IMR-90 (cell line): Measurements from ENCODE around the gene FAT2. TPM values are rescaled to one million over a fixed set of nuclear protein-coding genes. Genes with fewer than 3 reads are reported as not detected.

Experiments used
- ATAC-seq: fragments of 200-7000 bp; cut with Tn5 transposase; 2 replicates; pipeline ENCODE4 v1.9.1; 2020; ENCODE audit warnings: low read depth, mild to moderate bottlenecking, moderate library complexity
- BruUV-seq: library from RNA; stranded (reverse); fragments of 400-500 nt; replicated peaks from 2 replicates; lab custom pipeline; 2021; lab: Mats Ljungman, UMichigan
- CTCF ChIA-PET: fragments of 300-600 bp; formaldehyde crosslinking; extraction: SDS; loops from one replicate; lab custom pipeline; 2021; ENCODE audit warnings: antibody characterized with exemption; lab: Yijun Ruan, JAX
- POLR2A ChIA-PET: fragments of 300-600 bp; sonication (Branson Sonifier 250); formaldehyde crosslinking; loops from one replicate; lab custom pipeline; 2022; ENCODE audit warnings: antibody characterized with exemption; ENCODE audit not compliant: unreplicated experiment; lab: Charles Lee
- DNase-seq: peaks from one replicate; pipeline ENCODE4 v3.0.0; 2013
- H2AFZ ChIP-seq: replicated peaks from 2 replicates; pipeline ENCODE3; 2013; ENCODE audit warnings: low read length, mild to moderate bottlenecking; ENCODE audit not compliant: poor library complexity
- H2AK5ac ChIP-seq: 2 replicates; pipeline ENCODE4 v1.6.1; 2013; ENCODE audit warnings: low read depth, low read length, inconsistent platforms
- H2AK9ac ChIP-seq: replicated peaks from 2 replicates; pipeline ENCODE3; 2013; ENCODE audit warnings: mild to moderate bottlenecking, low read depth, low read length, moderate library complexity; ENCODE audit not compliant: poor library complexity
- H2BK120ac ChIP-seq: 2 replicates; pipeline ENCODE4 v1.6.1; 2013; ENCODE audit warnings: low read depth, low read length, inconsistent platforms
- H2BK15ac ChIP-seq: 3 replicates; pipeline ENCODE4 v1.6.1; 2013; ENCODE audit warnings: low read depth, low read length, inconsistent platforms
- H2BK20ac ChIP-seq: 2 replicates; pipeline ENCODE4 v1.6.1; 2013; ENCODE audit warnings: low read depth, mild to moderate bottlenecking, inconsistent platforms, low read length, moderate library complexity
- H2BK5ac ChIP-seq: 2 replicates; pipeline ENCODE4 v1.6.1; 2013; ENCODE audit warnings: mild to moderate bottlenecking, low read depth, low read length, inconsistent platforms; ENCODE audit not compliant: poor library complexity, severe bottlenecking
- H3K14ac ChIP-seq: replicated peaks from 2 replicates; pipeline ENCODE4 v1.6.1; 2013; ENCODE audit warnings: low read depth, low read length, inconsistent platforms
- H3K18ac ChIP-seq: 2 replicates; pipeline ENCODE4 v1.6.1; 2013; ENCODE audit warnings: low read depth, low read length, control low read depth
- H3K23ac ChIP-seq: 2 replicates; pipeline ENCODE4 v1.6.1; 2013; ENCODE audit warnings: low read depth, low read length, inconsistent platforms
- H3K27ac ChIP-seq: 2 replicates; pipeline ENCODE4 v1.5.1; 2013; ENCODE audit warnings: mild to moderate bottlenecking, control low read depth, low read length; ENCODE audit not compliant: insufficient read depth
- H3K27me3 ChIP-seq: 2 replicates; pipeline ENCODE4 v1.6.1; 2013; ENCODE audit warnings: low read length; ENCODE audit not compliant: control insufficient read depth, insufficient read depth
- H3K36me3 ChIP-seq: 2 replicates; pipeline ENCODE4 v1.6.1; 2013; ENCODE audit warnings: low read length, mixed read lengths; ENCODE audit not compliant: control insufficient read depth, insufficient read depth
- H3K4ac ChIP-seq: 2 replicates; pipeline ENCODE4 v1.6.1; 2013; ENCODE audit warnings: low read depth, low read length, inconsistent platforms
- H3K4me1 ChIP-seq: 2 replicates; pipeline ENCODE4 v1.6.1; 2013; ENCODE audit warnings: low read length, mixed read lengths; ENCODE audit not compliant: control insufficient read depth, insufficient read depth
- H3K4me2 ChIP-seq: 2 replicates; pipeline ENCODE4 v1.6.1; 2013; ENCODE audit warnings: low read depth, mild to moderate bottlenecking, control low read depth, low read length, moderate library complexity
- H3K4me3 ChIP-seq: 2 replicates; pipeline ENCODE4 v1.5.1; 2013; ENCODE audit warnings: low read depth, mild to moderate bottlenecking, control low read depth, low read length, moderate library complexity; ENCODE audit not compliant: insufficient read depth
- H3K56ac ChIP-seq: 2 replicates; pipeline ENCODE4 v1.6.1; 2013; ENCODE audit warnings: low read length, inconsistent platforms; ENCODE audit not compliant: insufficient read depth; ENCODE audit errors: extremely low read depth
- H3K79me1 ChIP-seq, 2 experiments: 2 replicates each; pipeline ENCODE4 v1.6.1; 2013; ENCODE audit warnings: low read length in 2 of 2, inconsistent platforms in 1 of 2, low read depth in 1 of 2
- H3K9ac ChIP-seq: 2 replicates; pipeline ENCODE4 v1.6.1; 2013; ENCODE audit warnings: low read depth, low read length, control low read depth
- H3K9me1 ChIP-seq: 2 replicates; pipeline ENCODE4 v1.6.1; 2013; ENCODE audit warnings: low read length, inconsistent platforms; ENCODE audit not compliant: insufficient read depth
- H3K9me3 ChIP-seq: 2 replicates; pipeline ENCODE4 v1.6.1; 2013; ENCODE audit warnings: low read length; ENCODE audit not compliant: control insufficient read depth, insufficient read depth
- H4K20me1 ChIP-seq: 2 replicates; pipeline ENCODE4 v1.6.1; 2013; ENCODE audit warnings: low read length, inconsistent platforms; ENCODE audit not compliant: insufficient read depth
- H4K5ac ChIP-seq: 2 replicates; pipeline ENCODE4 v1.6.1; 2013; ENCODE audit warnings: mild to moderate bottlenecking, low read depth, low read length, control low read depth
- H4K8ac ChIP-seq, 2 experiments: 2 replicates each; pipeline ENCODE4 v1.6.1; 2013; ENCODE audit warnings: low read depth in 2 of 2, low read length in 2 of 2, control low read depth in 1 of 2, inconsistent platforms in 1 of 2
- H4K91ac ChIP-seq: 2 replicates; pipeline ENCODE4 v1.6.1; 2013; ENCODE audit warnings: low read depth, low read length, inconsistent platforms; ENCODE audit not compliant: insufficient read depth
- BHLHE40 ChIP-seq: fragments of 150-350 bp; IDR thresholded peaks from 2 replicates; pipeline ENCODE4 v1.6.1; 2016; ENCODE audit warnings: mild to moderate bottlenecking, low read depth, low read length
- CEBPB ChIP-seq: IDR thresholded peaks from 2 replicates; pipeline ENCODE4 v1.6.1; 2012; ENCODE audit warnings: low read depth, low read length, improper control_type of control experiment
- CHD1 ChIP-seq: IDR thresholded peaks from 2 replicates; pipeline ENCODE4 v1.6.1; 2012; ENCODE audit warnings: low read depth, low read length, improper control_type of control experiment
- FOS ChIP-seq: fragments of 150-350 bp; IDR thresholded peaks from 2 replicates; pipeline ENCODE4 v1.6.1; 2016; ENCODE audit warnings: low read depth, low read length
- MAFK ChIP-seq: IDR thresholded peaks from 2 replicates; pipeline ENCODE4 v1.6.1; 2012; ENCODE audit warnings: low read depth, low read length, improper control_type of control experiment
- MAZ ChIP-seq: IDR thresholded peaks from 2 replicates; pipeline ENCODE4 v1.6.1; 2012; ENCODE audit warnings: low read depth, mild to moderate bottlenecking, low read length, improper control_type of control experiment, moderate library complexity, borderline replicate concordance
- MXI1 ChIP-seq: IDR thresholded peaks from 2 replicates; pipeline ENCODE4 v1.6.1; 2012; ENCODE audit warnings: low read depth, mild to moderate bottlenecking, low read length, moderate library complexity, borderline replicate concordance
- NFE2L2 ChIP-seq: fragments of 150-350 bp; IDR thresholded peaks from 2 replicates; pipeline ENCODE4 v1.6.1; 2016; ENCODE audit warnings: low read depth, mild to moderate bottlenecking, low read length
- POLR2A ChIP-seq: IDR thresholded peaks from 2 replicates; pipeline ENCODE4 v1.6.1; 2012; ENCODE audit warnings: mild to moderate bottlenecking, low read depth, low read length
- RAD21 ChIP-seq: IDR thresholded peaks from 2 replicates; pipeline ENCODE4 v1.6.1; 2012; ENCODE audit warnings: low read length, improper control_type of control experiment
- RCOR1 ChIP-seq: IDR thresholded peaks from 2 replicates; pipeline ENCODE4 v1.6.1; 2012; ENCODE audit warnings: mild to moderate bottlenecking, low read length, improper control_type of control experiment; ENCODE audit not compliant: insufficient replicate concordance
- RFX5 ChIP-seq: IDR thresholded peaks from 2 replicates; pipeline ENCODE4 v1.8.0; 2012; ENCODE audit warnings: low read depth, mild to moderate bottlenecking, low read length, moderate library complexity
- SMC3 ChIP-seq: fragments of 150-350 bp; IDR thresholded peaks from 2 replicates; pipeline ENCODE4 v1.6.1; 2016; ENCODE audit warnings: low read depth, mild to moderate bottlenecking, antibody characterized with exemption, low read length, moderate library complexity
- USF2 ChIP-seq: fragments of 150-350 bp; IDR thresholded peaks from 2 replicates; pipeline ENCODE4 v1.6.1; 2017; ENCODE audit warnings: mild to moderate bottlenecking, antibody characterized with exemption, low read length, low read depth
- WGBS, 2 experiments: methylation state at CpG; one replicate each; pipeline versions ENCODE4 v1.1.5 to v1.1.7; 2013; ENCODE audit warnings: missing lambda C conversion rate in 2 of 2; ENCODE audit not compliant: insufficient read length in 1 of 2; ENCODE audit errors: extremely low coverage in 2 of 2; 5-methylcytosine and 5-hydroxymethylcytosine counted together
- dilution Hi-C: fragments of 300-500 bp; cut with HindIII; formaldehyde crosslinking; loops from one replicate; pipeline ENCODE4 v1.14.3; 2018; ENCODE audit warnings: low sequenced_read_pairs; ENCODE audit not compliant: unreplicated experiment
- in situ Hi-C: fragments of 300-500 bp; cut with MboI; formaldehyde crosslinking; loops from 3 replicates; pipeline ENCODE4 v1.14.3; 2019; ENCODE audit warnings: low sequenced_read_pairs, inconsistent platforms, mixed read lengths
- intact Hi-C: fragments of 100-400 bp; cut with micrococcal nuclease; formaldehyde crosslinking; loops from 2 replicates; pipeline ENCODE4 v1.10.0; 2022
- polyA plus RNA-seq, 3 experiments: library from polyadenylated mRNA; depleted of rRNA; stranded (reverse); fragments of >200 nt; gene quantifications; 2 replicates each; pipeline ENCODE4 v1.2.3, GENCODE V29; 2012; ENCODE audit warnings: low replicate concordance in 1 of 3
- total RNA-seq: library from RNA; depleted of rRNA; stranded (reverse); fragments of >200 nt; gene quantifications from 2 replicates; pipeline ENCODE4 v1.2.3, GENCODE V29; 2012
- TF ChIP-seq, protein P1 (sequence below): conservative IDR thresholded peaks from 2 replicates; pipeline ENCODE4 v1.5.1; 2012; ENCODE audit warnings: mild to moderate bottlenecking, low read depth, low read length, improper control_type of control experiment
- TF ChIP-seq, protein P2 (sequence below): fragments of 150-350 bp; IDR thresholded peaks from 2 replicates; pipeline ENCODE4 v1.6.1; 2016; ENCODE audit warnings: low read depth, mild to moderate bottlenecking, low read length, moderate library complexity, borderline replicate concordance

Gene FAT2
- total and polyA plus RNA-seq, 2 of the 4 experiments (the other 2 are of a cell fraction): under 0.01 to 0.03 TPM

DNA sequence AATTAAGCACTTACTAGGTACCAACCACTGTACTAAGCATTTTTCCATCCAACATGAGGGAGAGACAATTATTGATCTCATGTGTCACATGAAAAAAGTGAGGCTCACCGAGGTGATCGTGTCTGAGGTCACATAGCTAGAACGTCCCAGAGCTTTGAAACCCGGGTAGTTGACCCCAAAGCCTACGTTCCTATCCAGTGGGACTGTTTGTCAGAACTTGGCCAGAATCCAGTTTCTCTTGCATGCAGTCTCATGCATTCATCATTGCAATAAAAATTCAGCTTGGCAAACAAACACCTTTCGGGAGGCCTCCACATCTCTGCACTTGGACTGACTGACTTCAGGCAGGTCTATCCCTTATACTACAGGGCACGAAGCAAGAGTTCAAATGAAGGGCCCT lies 23.4 kb upstream of the FAT2 start:
- ATAC-seq (no peak), DNase-seq (no peak)
- no peak overlapping the region for H2AK9ac ChIP-seq
- intact Hi-C loops (no loop called here), in situ Hi-C loops (no loop called here), dilution Hi-C loops (no loop called here)
- no TSS peak for BruUV-seq
- H3K4me2 ChIP-seq: no peak overlapping the region
- no peak overlapping the region for H3K14ac ChIP-seq
- H4K91ac ChIP-seq: no peak overlapping the region
- H3K79me1 ChIP-seq: no peaks in the 10 kb centered on the region
- H2BK120ac ChIP-seq: no peak overlapping the region
- no peak overlapping the region for H3K4ac ChIP-seq
- H2BK5ac ChIP-seq: no peak overlapping the region
- H2BK15ac ChIP-seq: no peak overlapping the region
- H3K56ac ChIP-seq: no peak overlapping the region
- POLR2A ChIA-PET: no interaction called here
- no peaks in the 10 kb centered on the region for H4K20me1 ChIP-seq
- H3K4me3 ChIP-seq: no peak overlapping the region
- H2AFZ ChIP-seq: no peak overlapping the region
- no peak overlapping the region for H3K18ac ChIP-seq
- H3K9me3 ChIP-seq: 0 out of 2 replicates have a peak, but pooled peaks cover 1% of the 10 kb centered on the region
- no peak for TF ChIP-seq RFX5
- no peak for TF ChIP-seq POLR2A
- TF ChIP-seq BHLHE40: no peak
- TF ChIP-seq, protein P1, sequence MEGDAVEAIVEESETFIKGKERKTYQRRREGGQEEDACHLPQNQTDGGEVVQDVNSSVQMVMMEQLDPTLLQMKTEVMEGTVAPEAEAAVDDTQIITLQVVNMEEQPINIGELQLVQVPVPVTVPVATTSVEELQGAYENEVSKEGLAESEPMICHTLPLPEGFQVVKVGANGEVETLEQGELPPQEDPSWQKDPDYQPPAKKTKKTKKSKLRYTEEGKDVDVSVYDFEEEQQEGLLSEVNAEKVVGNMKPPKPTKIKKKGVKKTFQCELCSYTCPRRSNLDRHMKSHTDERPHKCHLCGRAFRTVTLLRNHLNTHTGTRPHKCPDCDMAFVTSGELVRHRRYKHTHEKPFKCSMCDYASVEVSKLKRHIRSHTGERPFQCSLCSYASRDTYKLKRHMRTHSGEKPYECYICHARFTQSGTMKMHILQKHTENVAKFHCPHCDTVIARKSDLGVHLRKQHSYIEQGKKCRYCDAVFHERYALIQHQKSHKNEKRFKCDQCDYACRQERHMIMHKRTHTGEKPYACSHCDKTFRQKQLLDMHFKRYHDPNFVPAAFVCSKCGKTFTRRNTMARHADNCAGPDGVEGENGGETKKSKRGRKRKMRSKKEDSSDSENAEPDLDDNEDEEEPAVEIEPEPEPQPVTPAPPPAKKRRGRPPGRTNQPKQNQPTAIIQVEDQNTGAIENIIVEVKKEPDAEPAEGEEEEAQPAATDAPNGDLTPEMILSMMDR: no peak
- TF ChIP-seq FOS: no peak
- no peak for TF ChIP-seq CHD1
- TF ChIP-seq MXI1: no peak
- no peak for TF ChIP-seq MAZ
- TF ChIP-seq RAD21: no peak
- no peak for TF ChIP-seq NFE2L2
- no peak for TF ChIP-seq USF2
- no peak for TF ChIP-seq RCOR1
- TF ChIP-seq CEBPB: no peak
- TF ChIP-seq SMC3: no peak
- no peak for TF ChIP-seq MAFK
- TF ChIP-seq, protein P2, sequence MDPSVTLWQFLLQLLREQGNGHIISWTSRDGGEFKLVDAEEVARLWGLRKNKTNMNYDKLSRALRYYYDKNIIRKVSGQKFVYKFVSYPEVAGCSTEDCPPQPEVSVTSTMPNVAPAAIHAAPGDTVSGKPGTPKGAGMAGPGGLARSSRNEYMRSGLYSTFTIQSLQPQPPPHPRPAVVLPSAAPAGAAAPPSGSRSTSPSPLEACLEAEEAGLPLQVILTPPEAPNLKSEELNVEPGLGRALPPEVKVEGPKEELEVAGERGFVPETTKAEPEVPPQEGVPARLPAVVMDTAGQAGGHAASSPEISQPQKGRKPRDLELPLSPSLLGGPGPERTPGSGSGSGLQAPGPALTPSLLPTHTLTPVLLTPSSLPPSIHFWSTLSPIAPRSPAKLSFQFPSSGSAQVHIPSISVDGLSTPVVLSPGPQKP: no peak
- 43% methylated on average over 4 of the region's 7 CpGs; no CpG with 5 or more reads in 1 of the 2 experiments for WGBS, 2 experiments
- H3K4me1 ChIP-seq: no peaks in the 10 kb centered on the region
- no peaks in the 10 kb centered on the region for H3K9me1 ChIP-seq
- CTCF ChIA-PET: interaction anchor here (1.1 kb wide), 1 partner anchor 27 kb away, joined by 4 read pairs; no protein-coding TSS in a partner anchor
- peaks cover 7% of the 10 kb centered on the region; the same call in 1 of the 2 replicates for H3K27me3 ChIP-seq
- no peaks in the 10 kb centered on the region for H3K36me3 ChIP-seq
- no peak overlapping the region for H2BK20ac ChIP-seq
- H2AK5ac ChIP-seq: no peak overlapping the region
- H3K23ac ChIP-seq: no peak overlapping the region
- H3K27ac ChIP-seq: no peak overlapping the region
- no peak overlapping the region for H3K9ac ChIP-seq
- no peak overlapping the region for H4K8ac ChIP-seq
- H4K5ac ChIP-seq: no peak overlapping the region
